ENCODE results near the gene FBXO10.

FBXO10 gene

GRCh38 chr9:37622462-37622861 is 46.3 kb upstream of the FBXO10 start:
- in situ Hi-C loops (cut with MboI; ENCODE audit: low sequenced_read_pairs, unreplicated experiment), result no loop called here
- no peak for DNase-seq (ENCODE audit: low spot score)
- TF ChIP-seq CTCF (IDR thresholded peaks at IDR 0.05; ENCODE audit: borderline replicate concordance, control extremely low read depth, extremely low read depth, insufficient read depth, missing control alignments), result no peak

GRCh38 chr9:37621273-37622121 is 45.3 kb upstream of the FBXO10 start:
- DNase-seq (ENCODE audit: low spot score), result no peak
- TF ChIP-seq CTCF (IDR thresholded peaks at IDR 0.05; ENCODE audit: borderline replicate concordance, control extremely low read depth, extremely low read depth, insufficient read depth, missing control alignments), result no peak
- in situ Hi-C loops (cut with MboI; ENCODE audit: low sequenced_read_pairs, unreplicated experiment), result no loop called here

GRCh38 chr9:37620396-37620795 is 44.2 kb upstream of the FBXO10 start:
- no peak for DNase-seq (ENCODE audit: low spot score)
- TF ChIP-seq CTCF (IDR thresholded peaks at IDR 0.05; ENCODE audit: borderline replicate concordance, control extremely low read depth, extremely low read depth, insufficient read depth, missing control alignments), result no peak
- in situ Hi-C loops (cut with MboI; ENCODE audit: low sequenced_read_pairs, unreplicated experiment), result no loop called here

- in situ Hi-C loops (cut with MboI; ENCODE audit: low sequenced_read_pairs, unreplicated experiment), result no loop called here
- TF ChIP-seq CTCF (IDR thresholded peaks at IDR 0.05; ENCODE audit: borderline replicate concordance, control extremely low read depth, extremely low read depth, insufficient read depth, missing control alignments), result no peak
- DNase-seq (ENCODE audit: low spot score), result no peak
These were observed 43.6 kb upstream of the FBXO10 start for GRCh38 chr9:37619806-37620205.

GRCh38 chr9:37618817-37619216 is 42.6 kb upstream of the FBXO10 start:
- TF ChIP-seq CTCF (IDR thresholded peaks at IDR 0.05; ENCODE audit: borderline replicate concordance, control extremely low read depth, extremely low read depth, insufficient read depth, missing control alignments), result no peak
- in situ Hi-C loops (cut with MboI; ENCODE audit: low sequenced_read_pairs, unreplicated experiment), result no loop called here
- DNase-seq (ENCODE audit: low spot score), result no peak

GRCh38 chr9:37617832-37618231 is 41.7 kb upstream of the FBXO10 start:
- no peak for TF ChIP-seq CTCF (IDR thresholded peaks at IDR 0.05; ENCODE audit: borderline replicate concordance, control extremely low read depth, extremely low read depth, insufficient read depth, missing control alignments)
- DNase-seq (ENCODE audit: low spot score), result no peak
- in situ Hi-C loops (cut with MboI; ENCODE audit: low sequenced_read_pairs, unreplicated experiment), result no loop called here
